KOPT-K1 (cell line): Measurements from ENCODE around the gene STK33.
"Not testable (repeated sequence)": the region's sequence is repeated elsewhere in the genome, so short reads cannot be mapped to it uniquely, and the experiment has no call there.

Experiments
- H3K27ac ChIP-seq: fragments of 200-600 bp; sonication (generic); 2 replicates; pipeline ENCODE4 v1.5.1; 2016; ENCODE audit warnings: antibody characterized with exemption, mild to moderate bottlenecking, low read depth, low read length; ENCODE audit not compliant: poor library complexity, severe bottlenecking
- H3K36me3 ChIP-seq: fragments of 200-600 bp; sonication (generic); 2 replicates; pipeline ENCODE4 v1.5.1; 2017; ENCODE audit warnings: antibody characterized with exemption, mild to moderate bottlenecking, low read length, moderate library complexity; ENCODE audit not compliant: insufficient read depth
- H3K9me3 ChIP-seq: fragments of 200-600 bp; sonication (generic); 2 replicates; pipeline ENCODE4 v1.5.1; 2017; ENCODE audit warnings: antibody characterized with exemption, low read length, mild to moderate bottlenecking; ENCODE audit not compliant: insufficient read depth, poor library complexity, severe bottlenecking

STK33 gene

GRCh38 chr11:8466884-8467283, 127.1 kb downstream of the STK33 start:
- H3K9me3 ChIP-seq, H3K27ac ChIP-seq, H3K36me3 ChIP-seq: not testable (repeated sequence)

- no peak overlapping the region for H3K27ac ChIP-seq
- no peaks in the 10 kb centered on the region for H3K36me3 ChIP-seq
- no peaks in the 10 kb centered on the region for H3K9me3 ChIP-seq
Measured at GRCh38 chr11:8459711-8460399, 134.2 kb downstream of the STK33 start.

DNA sequence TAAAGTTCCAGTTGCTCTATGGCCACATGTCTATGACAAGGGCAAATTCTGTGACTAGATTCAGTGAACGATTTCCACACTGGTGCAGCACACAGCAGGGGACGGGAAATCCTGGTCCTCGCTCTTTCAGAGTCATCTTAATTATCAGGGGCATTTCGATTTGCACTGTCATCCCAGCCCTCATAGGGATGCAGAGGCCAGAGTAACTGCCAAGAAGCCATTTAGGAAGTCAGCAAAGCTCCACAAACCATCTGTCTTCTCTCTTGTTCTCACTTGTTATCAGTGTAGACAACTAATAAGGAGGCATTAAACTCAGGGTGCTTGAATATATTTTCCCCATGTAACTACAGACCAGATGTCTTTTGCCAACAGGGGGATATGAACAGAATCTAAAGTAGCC, 151.7 kb downstream of the STK33 start:
- Histone ChIP-seq H3K36me3 (no peaks in the 10 kb centered on the region), H3K9me3 (no peaks in the 10 kb centered on the region), H3K27ac (no peak overlapping the region)

- Histone ChIP-seq H3K9me3 (no peaks in the 10 kb centered on the region), H3K27ac (no peak overlapping the region), H3K36me3 (no peaks in the 10 kb centered on the region)
Measured at GRCh38 chr11:8440649-8441048, 153.4 kb downstream of the STK33 start.

DNA sequence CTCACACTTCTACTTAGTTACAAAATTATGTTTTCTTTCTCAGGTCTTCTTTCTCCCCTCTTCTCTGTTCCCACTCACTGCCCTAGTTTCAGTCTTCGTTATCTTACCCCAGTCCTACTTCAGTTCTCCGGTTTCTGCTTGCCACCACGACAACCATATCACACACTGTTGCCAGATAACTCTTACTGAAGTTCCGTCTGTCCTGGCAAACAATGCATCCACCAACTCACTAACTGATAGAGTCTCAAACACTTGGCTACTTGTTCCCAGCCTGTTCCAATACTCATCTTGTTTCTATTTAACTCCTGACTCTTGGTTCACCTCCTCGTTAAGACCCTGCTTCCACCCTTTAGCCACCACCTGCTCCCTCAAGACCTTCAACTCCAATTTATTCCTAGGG, 164.5 kb downstream of the STK33 start:
- no peaks in the 10 kb centered on the region for H3K36me3 ChIP-seq
- no peak overlapping the region for H3K27ac ChIP-seq
- no peaks in the 10 kb centered on the region for H3K9me3 ChIP-seq

- no peaks in the 10 kb centered on the region for H3K9me3 ChIP-seq
Measured at GRCh38 chr11:8426076-8426475, 168.0 kb downstream of the STK33 start.

GRCh38 chr11:8415195-8415594, 178.8 kb downstream of the STK33 start:
- Histone ChIP-seq H3K9me3 (no peaks in the 10 kb centered on the region), H3K36me3 (no peaks in the 10 kb centered on the region), H3K27ac (no peak overlapping the region)

More at GRCh38 chr11:8426076-8426475, 168.0 kb downstream of the STK33 start:
- Histone ChIP-seq H3K36me3 (no peaks in the 10 kb centered on the region), H3K27ac (no peak overlapping the region)

DNA sequence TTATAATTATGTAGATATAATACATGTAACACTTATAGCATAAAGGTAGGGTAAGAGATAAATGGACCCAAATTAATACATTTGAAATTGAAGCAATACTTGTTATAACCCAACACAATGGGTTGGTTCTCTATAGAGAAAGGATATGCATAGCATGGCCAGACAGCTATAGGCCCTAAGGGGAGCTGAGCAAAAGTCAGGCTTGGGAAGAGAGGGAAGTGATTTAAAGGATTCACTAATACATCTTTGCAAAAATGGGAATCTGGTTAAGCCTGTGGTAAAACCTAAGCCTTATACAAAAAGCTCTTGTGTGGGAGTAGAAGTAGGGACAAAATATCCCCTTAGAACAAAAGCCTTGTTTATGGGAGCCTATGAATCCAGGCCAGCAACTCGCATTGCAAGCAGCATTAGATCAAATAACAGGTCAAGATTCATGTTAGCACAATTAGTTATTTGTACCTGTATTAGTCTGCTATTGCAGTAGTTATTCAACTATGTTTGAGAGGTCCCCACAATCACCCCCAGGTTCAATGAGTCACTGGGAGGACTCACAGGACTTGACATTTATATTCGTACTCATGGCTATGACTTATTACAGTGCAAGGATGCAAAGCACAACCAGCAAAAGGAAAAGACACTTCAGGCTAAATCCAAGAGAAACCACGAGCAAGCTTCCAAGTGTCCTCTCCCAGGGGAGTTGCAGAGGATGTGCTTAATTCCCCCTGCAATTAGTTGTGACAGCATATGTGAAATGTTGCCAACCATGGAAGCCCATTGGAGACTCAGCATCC, 185.7 kb downstream of the STK33 start:
- Histone ChIP-seq H3K36me3 (no peaks in the 10 kb centered on the region), H3K9me3 (no peaks in the 10 kb centered on the region), H3K27ac (no peak overlapping the region)

DNA sequence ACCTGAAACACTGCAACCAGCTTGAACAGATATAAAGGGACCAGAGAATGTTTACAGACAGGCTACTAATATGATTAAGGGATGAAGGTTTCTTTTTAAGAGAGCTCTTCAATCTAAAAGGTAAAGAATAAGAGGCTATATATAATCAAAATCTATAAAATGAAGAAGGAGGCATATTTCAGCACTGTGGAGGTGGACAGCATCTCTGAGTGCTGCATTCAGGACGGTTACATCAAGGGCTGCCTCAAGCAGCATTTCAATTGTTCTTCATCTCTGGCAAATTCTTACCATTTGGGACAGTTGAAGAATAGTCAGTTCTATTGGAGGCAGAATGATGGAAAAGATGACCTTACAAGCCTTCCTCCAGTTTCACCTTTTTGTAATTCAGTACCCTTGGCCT, 190.7 kb downstream of the STK33 start:
- H3K36me3 ChIP-seq = no peaks in the 10 kb centered on the region
- H3K27ac ChIP-seq = no peak overlapping the region
- no peaks in the 10 kb centered on the region for H3K9me3 ChIP-seq

GRCh38 chr11:8392886-8393285, 201.1 kb downstream of the STK33 start:
- no peak overlapping the region for H3K27ac ChIP-seq
- H3K36me3 ChIP-seq = no peaks in the 10 kb centered on the region
- H3K9me3 ChIP-seq = no peaks in the 10 kb centered on the region

GRCh38 chr11:8392166-8392565, 201.9 kb downstream of the STK33 start:
- no peaks in the 10 kb centered on the region for H3K9me3 ChIP-seq
- H3K36me3 ChIP-seq = no peaks in the 10 kb centered on the region
- H3K27ac ChIP-seq = no peak overlapping the region

- Histone ChIP-seq H3K27ac (no peak overlapping the region), H3K9me3 (no peaks in the 10 kb centered on the region), H3K36me3 (no peaks in the 10 kb centered on the region)
Measured at GRCh38 chr11:8390851-8391612, 203.0 kb downstream of the STK33 start.

DNA sequence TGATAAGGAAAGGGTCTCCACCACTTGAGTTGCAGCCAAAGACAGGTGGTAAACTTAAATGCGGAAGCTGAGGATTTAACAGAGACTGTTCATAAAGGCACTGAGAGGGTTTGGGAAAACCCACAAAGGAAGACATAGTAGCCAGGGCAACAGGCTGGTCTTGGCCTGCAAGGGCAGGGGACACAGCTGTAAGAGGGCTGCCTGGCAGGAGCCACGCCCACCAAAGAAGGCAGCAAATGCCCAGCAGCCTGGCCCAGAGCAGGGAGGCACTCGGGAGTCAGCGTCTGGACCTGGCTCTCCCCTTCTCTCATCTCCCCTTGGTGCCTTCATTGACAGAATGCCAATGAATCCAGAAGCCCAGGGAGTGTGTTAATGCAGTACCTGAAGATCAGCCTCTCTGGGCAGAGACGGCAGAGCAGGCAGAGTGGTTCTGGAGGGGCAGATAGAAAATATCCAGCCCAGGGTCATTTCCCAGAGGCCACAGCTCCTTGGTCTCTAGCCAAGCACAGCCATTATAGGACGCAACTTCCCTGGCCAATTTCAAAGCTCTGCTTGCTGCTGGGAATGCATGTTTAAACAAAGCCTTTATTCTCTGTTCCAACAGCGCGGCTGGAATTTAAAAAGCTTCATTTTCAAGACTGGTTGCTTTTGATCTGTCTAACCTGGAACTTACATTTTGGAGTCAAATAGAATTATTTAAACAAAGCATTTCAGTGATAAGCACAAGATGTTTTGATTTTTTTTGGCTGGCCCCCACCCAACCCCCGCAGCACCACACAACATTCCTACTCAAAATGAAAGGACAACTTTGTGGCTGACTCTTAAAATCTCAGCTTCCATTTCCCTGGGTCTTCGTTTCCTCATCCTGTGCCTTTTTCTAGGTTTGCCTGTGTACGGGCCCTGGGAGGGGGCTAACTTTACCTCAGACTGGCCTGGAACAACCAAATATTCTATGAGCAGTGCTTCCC, 204.7 kb downstream of the STK33 start:
- no peak overlapping the region for H3K27ac ChIP-seq
- H3K9me3 ChIP-seq = no peaks in the 10 kb centered on the region
- no peaks in the 10 kb centered on the region for H3K36me3 ChIP-seq

DNA sequence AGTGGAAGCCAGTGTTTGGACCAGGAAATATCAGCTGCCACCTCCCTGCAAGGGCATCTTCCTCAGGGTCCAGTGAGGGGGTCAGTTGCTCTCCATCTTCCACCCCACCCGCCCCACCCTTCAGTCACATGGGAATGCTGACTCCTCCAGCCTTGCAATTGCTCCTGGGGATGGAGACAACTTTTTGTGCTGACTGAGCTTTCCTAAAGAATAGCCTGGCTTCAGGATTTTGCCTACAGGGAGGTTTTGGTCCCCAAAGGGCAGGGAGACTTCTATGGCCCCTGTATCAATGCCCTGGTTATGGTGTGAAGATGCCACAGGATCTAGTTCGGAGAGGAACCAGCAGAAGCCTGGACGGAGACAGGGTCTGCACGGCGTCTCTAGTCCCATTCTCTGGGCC, 206.3 kb downstream of the STK33 start:
- Histone ChIP-seq H3K27ac (no peak overlapping the region), H3K9me3 (no peaks in the 10 kb centered on the region), H3K36me3 (no peaks in the 10 kb centered on the region)
